HG02943 (cell line): ENCODE results near the gene DNM3.

Experiments used
- ATAC-seq: cut with Tn5 transposase; IDR thresholded peaks from one replicate; pipeline ENCODE4 v1.9.1; 2021; ENCODE audit warnings: mild to moderate bottlenecking, low read depth, moderate library complexity; ENCODE audit not compliant: unreplicated experiment

DNM3 gene

GRCh38 chr1:172135076-172135672 is 293.9 kb downstream of the DNM3 start:
- ATAC-seq, result no peak

- ATAC-seq, result no peak
Observed at GRCh38 chr1:172135978-172136610, 294.8 kb downstream of the DNM3 start.

- no peak for ATAC-seq
Observed at GRCh38 chr1:172136925-172137324, 295.6 kb downstream of the DNM3 start.

GRCh38 chr1:172137703-172138454 is 296.6 kb downstream of the DNM3 start:
- ATAC-seq, result no peak

- ATAC-seq, result no peak
Observed at GRCh38 chr1:172138634-172139033, 297.3 kb downstream of the DNM3 start.

- no peak for ATAC-seq
Observed at GRCh38 chr1:172139196-172139595, 297.9 kb downstream of the DNM3 start.

- ATAC-seq, result no peak
Observed at GRCh38 chr1:172140072-172140471, 298.8 kb downstream of the DNM3 start.

GRCh38 chr1:172140591-172140990 is 299.3 kb downstream of the DNM3 start:
- ATAC-seq, result no peak

GRCh38 chr1:172141341-172141881 is 300.1 kb downstream of the DNM3 start:
- no peak for ATAC-seq

- no peak for ATAC-seq
Observed at GRCh38 chr1:172142324-172142723, 301.0 kb downstream of the DNM3 start.

- ATAC-seq, result no peak
Observed at GRCh38 chr1:172143384-172144055, 302.2 kb downstream of the DNM3 start.

GRCh38 chr1:172144445-172145061 is 303.3 kb downstream of the DNM3 start:
- no peak for ATAC-seq

GRCh38 chr1:172145231-172145651 is 303.9 kb downstream of the DNM3 start:
- no peak for ATAC-seq

- ATAC-seq, result no peak
Observed at GRCh38 chr1:172145656-172146055, 304.4 kb downstream of the DNM3 start.

GRCh38 chr1:172146141-172146850 is 305.0 kb downstream of the DNM3 start:
- no peak for ATAC-seq

- no peak for ATAC-seq
Observed at GRCh38 chr1:172147541-172147940, 306.2 kb downstream of the DNM3 start.

GRCh38 chr1:172148213-172148612 is 306.9 kb downstream of the DNM3 start:
- ATAC-seq, result no peak

- no peak for ATAC-seq
Observed at GRCh38 chr1:172148707-172149106, 307.4 kb downstream of the DNM3 start.

GRCh38 chr1:172149346-172149745 is 308.0 kb downstream of the DNM3 start:
- ATAC-seq, result no peak

GRCh38 chr1:172154551-172154950 is 313.3 kb downstream of the DNM3 start:
- ATAC-seq, result peak; percentile 82
